Stomach (tissue), 9 donors: Measurements from ENCODE around the gene XPO6. TPM values are rescaled to one million over a fixed set of nuclear protein-coding genes. Genes with fewer than 3 reads are reported as not detected.

ENCODE experiments used
- DNase-seq, 2 donors: peaks; one replicate each; pipeline versions ENCODE4 v3.0.0 to v3.0.0-alpha.2; 2013 to 2019
- H3K27ac ChIP-seq, 5 donors: fragments of 200-600 bp in 4 of 5; sonication (generic) in 4 of 5; one replicate each; pipeline ENCODE4 v1.5.1; 2013 to 2019; ENCODE audit warnings: mild to moderate bottlenecking in 1 of 5, moderate library complexity in 1 of 5
- H3K27me3 ChIP-seq, 3 donors: fragments of 200-600 bp; sonication (generic); one replicate each; pipeline ENCODE4 v1.5.1; 2017 to 2019; ENCODE audit warnings: mixed run types in 1 of 3
- H3K36me3 ChIP-seq, 4 donors: fragments of 200-600 bp; sonication (generic); 1 replicate in 3 of 4; 2 replicates in 1 of 4; pipeline ENCODE4 v1.5.1; 2016 to 2019
- H3K4me1 ChIP-seq, 4 donors: fragments of 200-600 bp; sonication (generic); one replicate each; pipeline ENCODE4 v1.5.1; 2016 to 2019
- H3K4me3 ChIP-seq, 4 donors: fragments of 200-600 bp; sonication (generic) in 3 of 4; one replicate each; pipeline ENCODE4 v1.5.1; 2016 to 2019; ENCODE audit warnings: mild to moderate bottlenecking in 1 of 4
- H3K9me3 ChIP-seq, 4 donors: fragments of 200-600 bp; sonication (generic); one replicate each; pipeline ENCODE4 v1.5.1; 2016 to 2019
- EP300 ChIP-seq: sonication (generic); formaldehyde crosslinking; IDR thresholded peaks from one replicate; pipeline ENCODE4 v1.6.1; 2017; ENCODE audit warnings: antibody characterized with exemption
- POLR2A ChIP-seq, 4 donors: fragments of 450-650 bp; IDR thresholded peaks; one replicate each; pipeline ENCODE4 v1.6.1; 2016; ENCODE audit warnings: antibody characterized with exemption in 4 of 4, control low read depth in 2 of 4, mild to moderate bottlenecking in 1 of 4, moderate library complexity in 1 of 4
- POLR2AphosphoS5 ChIP-seq, 3 donors: sonication (generic); formaldehyde crosslinking; IDR thresholded peaks; one replicate each; pipeline ENCODE4 v1.6.1; 2016; ENCODE audit warnings: antibody characterized with exemption in 3 of 3
- WGBS, 5 donors: extraction: QIAGEN DNeasy Blood & Tissue Kit in 3 of 5; methylation state at CpG; one replicate each; pipeline versions ENCODE4 v1.1.5 to v1.1.7; 2013 to 2018; 5-methylcytosine and 5-hydroxymethylcytosine counted together
- intact Hi-C: fragments of 100-400 bp; cut with DNase I; formaldehyde crosslinking; loops from one replicate; pipeline ENCODE4 v1.15.1; 2023; ENCODE audit warnings: low total_unique reads
- polyA plus RNA-seq, 3 donors: library from polyadenylated mRNA; stranded (reverse); fragments of 200-250 nt; gene quantifications; one replicate each; pipeline ENCODE4 v1.2.3, GENCODE V29; 2013
- total RNA-seq, 5 donors: library from RNA; depleted of rRNA; stranded (reverse); fragments of >200 nt; gene quantifications; one replicate each; pipeline versions ENCODE4 v1.1.0 to v1.2.3, GENCODE V29; 2014 to 2016
- TF ChIP-seq, protein P1 (sequence below), 7 experiments: fragments of 450-650 bp in 4 of 7; fragments of 200-600 bp in 3 of 7; sonication (generic) in 3 of 7; IDR thresholded peaks; one replicate each; pipeline ENCODE4 v1.5.1; 2016 to 2019; ENCODE audit warnings: antibody characterized with exemption in 7 of 7, control low read depth in 2 of 7, mild to moderate bottlenecking in 1 of 7
- donor health status: healthy with polysubstance abuse.
- donor health status: Bipolar disorder and iron deficiency.
- donor health status: healthy.

The XPO6 gene
- total and polyA plus RNA-seq, 8 donors = 37.2 to 241 (median 85.2) TPM

DNA sequence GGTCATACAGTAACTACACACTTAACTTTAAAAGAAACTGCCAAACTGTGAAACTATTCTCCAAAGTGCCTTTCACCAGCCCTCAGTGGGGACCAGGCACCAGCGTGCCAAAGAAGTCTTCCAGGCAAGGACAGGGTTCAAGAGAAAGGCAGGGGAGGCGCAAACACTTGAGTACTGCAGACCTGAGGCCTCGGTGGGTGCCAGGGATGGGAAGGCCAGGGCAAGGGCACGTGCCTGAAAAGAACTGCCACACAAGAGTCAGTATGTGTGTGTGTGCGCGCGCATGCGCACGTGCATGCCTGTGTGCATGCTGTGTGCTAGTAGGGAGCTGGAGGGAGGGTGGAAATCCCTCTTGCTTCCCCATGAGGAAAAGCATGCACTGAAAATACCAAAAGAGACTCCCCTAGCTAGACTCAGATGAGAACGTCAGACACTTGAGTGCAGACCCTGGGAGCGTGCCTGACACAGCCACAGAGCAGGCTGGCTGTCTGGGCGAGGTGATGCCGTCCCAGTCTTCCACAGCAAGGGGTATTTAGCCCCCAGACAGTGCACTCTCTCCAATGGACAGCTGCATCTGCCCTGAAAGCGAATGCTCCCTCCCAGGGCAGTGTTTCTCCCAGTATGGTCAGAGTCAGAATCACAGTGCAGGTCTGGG is 108.1 kb downstream of the XPO6 start:
- Histone ChIP-seq H3K9me3 (no peaks in the 10 kb centered on the region), H3K4me3 (no peak overlapping the region), H3K27ac (no peak overlapping the region), H3K36me3 (peaks cover 93 to 100% (median 100%) of the 10 kb centered on the region in 4 donors), H3K4me1 (no peaks in the 10 kb centered on the region), H3K27me3 (no peaks in the 10 kb centered on the region)
- no peak for DNase-seq
- intact Hi-C loops = no loop called here
- TF ChIP-seq POLR2AphosphoS5 (IDR thresholded peaks at IDR 0.05) (no peak), EP300 (no peak), POLR2A (IDR thresholded peaks at IDR 0.05) (no peak)
- TF ChIP-seq, protein P1, sequence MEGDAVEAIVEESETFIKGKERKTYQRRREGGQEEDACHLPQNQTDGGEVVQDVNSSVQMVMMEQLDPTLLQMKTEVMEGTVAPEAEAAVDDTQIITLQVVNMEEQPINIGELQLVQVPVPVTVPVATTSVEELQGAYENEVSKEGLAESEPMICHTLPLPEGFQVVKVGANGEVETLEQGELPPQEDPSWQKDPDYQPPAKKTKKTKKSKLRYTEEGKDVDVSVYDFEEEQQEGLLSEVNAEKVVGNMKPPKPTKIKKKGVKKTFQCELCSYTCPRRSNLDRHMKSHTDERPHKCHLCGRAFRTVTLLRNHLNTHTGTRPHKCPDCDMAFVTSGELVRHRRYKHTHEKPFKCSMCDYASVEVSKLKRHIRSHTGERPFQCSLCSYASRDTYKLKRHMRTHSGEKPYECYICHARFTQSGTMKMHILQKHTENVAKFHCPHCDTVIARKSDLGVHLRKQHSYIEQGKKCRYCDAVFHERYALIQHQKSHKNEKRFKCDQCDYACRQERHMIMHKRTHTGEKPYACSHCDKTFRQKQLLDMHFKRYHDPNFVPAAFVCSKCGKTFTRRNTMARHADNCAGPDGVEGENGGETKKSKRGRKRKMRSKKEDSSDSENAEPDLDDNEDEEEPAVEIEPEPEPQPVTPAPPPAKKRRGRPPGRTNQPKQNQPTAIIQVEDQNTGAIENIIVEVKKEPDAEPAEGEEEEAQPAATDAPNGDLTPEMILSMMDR (IDR thresholded peaks at IDR 0.05) = no peak
- 90 to 97% (median 96%) methylated on average over 14 of the region's 14 CpGs for WGBS, 5 donors

DNA sequence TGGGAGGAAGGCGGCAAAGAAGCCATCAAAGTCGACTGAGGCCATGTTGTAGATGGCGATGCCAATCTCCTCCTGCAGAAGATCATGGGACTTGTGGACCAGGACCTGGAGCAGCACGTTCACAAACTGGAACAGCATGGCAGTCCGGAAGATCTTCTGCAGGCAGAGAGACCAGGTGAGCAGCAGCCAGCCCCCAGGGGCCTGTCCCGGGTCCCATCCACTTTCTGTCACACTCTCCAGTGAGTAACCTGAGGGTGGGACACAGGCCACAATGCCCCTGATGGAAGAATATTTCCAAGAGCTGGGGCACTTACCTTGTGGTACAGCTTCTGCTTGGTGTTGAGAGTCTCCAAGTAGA is 110.3 kb downstream of the XPO6 start:
- H3K9me3 ChIP-seq = no peaks in the 10 kb centered on the region
- H3K4me3 ChIP-seq = no peak overlapping the region
- DNase-seq = no peak
- H3K36me3 ChIP-seq = peaks cover 89 to 100% (median 100%) of the 10 kb centered on the region in 4 donors
- H3K27ac ChIP-seq = no peak overlapping the region
- WGBS, 5 donors = 88 to 100% (median 98%) methylated on average over 4 to 6 of the region's 6 CpGs
- no peaks in the 10 kb centered on the region for H3K4me1 ChIP-seq
- no peaks in the 10 kb centered on the region for H3K27me3 ChIP-seq
- TF ChIP-seq, protein P1 (IDR thresholded peaks at IDR 0.05) = no peak
- TF ChIP-seq EP300 (no peak), POLR2A (IDR thresholded peaks at IDR 0.05) (no peak)
- intact Hi-C loops = no loop called here

DNA sequence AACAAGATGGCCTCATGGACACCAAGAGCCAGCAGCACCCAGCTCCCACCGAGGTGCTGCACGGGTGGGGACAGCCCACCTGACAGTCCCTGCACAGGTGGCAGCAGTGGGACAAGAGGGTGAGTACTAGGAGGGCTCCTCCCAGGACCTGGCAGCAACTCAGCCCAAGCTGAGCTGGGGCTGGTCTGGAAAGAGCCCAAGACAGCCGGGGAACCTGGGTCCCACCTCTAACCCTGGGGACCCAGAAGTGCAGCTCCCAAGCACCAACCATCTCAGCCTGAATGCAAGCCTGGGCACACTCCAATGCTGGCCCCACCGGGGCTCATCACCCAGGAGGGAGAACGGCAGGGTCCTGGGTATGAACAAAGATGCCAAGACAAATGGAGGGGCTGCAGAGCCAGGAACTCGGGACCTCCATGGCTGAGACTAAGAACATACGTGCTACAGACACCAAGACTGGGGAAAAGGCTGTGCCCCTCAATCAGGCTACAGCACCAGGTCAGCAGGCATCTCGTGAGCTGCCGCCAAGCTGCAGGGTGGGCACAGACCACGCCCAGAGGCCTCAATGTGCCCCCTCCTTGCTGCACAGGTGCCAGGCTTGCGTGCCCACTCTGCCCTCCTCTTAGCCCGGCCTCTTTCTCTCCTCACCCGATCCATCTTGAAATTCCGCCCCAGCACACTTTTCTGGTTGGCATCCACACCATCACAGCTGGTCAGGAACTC is 110.8 kb downstream of the XPO6 start:
- Histone ChIP-seq H3K9me3 (no peaks in the 10 kb centered on the region), H3K27ac (no peak overlapping the region), H3K4me1 (no peaks in the 10 kb centered on the region), H3K27me3 (no peaks in the 10 kb centered on the region), H3K36me3 (peaks cover 84 to 100% (median 100%) of the 10 kb centered on the region in 4 donors), H3K4me3 (no peak overlapping the region)
- WGBS, 5 donors = 90 to 96% (median 96%) methylated on average over 9 to 14 of the region's 14 CpGs
- no peak for DNase-seq
- intact Hi-C loops = no loop called here
- TF ChIP-seq, protein P1 (IDR thresholded peaks at IDR 0.05) = no peak
- TF ChIP-seq POLR2AphosphoS5 (IDR thresholded peaks at IDR 0.05) (no peak), POLR2A (IDR thresholded peaks at IDR 0.05) (no peak), EP300 (no peak)

DNA sequence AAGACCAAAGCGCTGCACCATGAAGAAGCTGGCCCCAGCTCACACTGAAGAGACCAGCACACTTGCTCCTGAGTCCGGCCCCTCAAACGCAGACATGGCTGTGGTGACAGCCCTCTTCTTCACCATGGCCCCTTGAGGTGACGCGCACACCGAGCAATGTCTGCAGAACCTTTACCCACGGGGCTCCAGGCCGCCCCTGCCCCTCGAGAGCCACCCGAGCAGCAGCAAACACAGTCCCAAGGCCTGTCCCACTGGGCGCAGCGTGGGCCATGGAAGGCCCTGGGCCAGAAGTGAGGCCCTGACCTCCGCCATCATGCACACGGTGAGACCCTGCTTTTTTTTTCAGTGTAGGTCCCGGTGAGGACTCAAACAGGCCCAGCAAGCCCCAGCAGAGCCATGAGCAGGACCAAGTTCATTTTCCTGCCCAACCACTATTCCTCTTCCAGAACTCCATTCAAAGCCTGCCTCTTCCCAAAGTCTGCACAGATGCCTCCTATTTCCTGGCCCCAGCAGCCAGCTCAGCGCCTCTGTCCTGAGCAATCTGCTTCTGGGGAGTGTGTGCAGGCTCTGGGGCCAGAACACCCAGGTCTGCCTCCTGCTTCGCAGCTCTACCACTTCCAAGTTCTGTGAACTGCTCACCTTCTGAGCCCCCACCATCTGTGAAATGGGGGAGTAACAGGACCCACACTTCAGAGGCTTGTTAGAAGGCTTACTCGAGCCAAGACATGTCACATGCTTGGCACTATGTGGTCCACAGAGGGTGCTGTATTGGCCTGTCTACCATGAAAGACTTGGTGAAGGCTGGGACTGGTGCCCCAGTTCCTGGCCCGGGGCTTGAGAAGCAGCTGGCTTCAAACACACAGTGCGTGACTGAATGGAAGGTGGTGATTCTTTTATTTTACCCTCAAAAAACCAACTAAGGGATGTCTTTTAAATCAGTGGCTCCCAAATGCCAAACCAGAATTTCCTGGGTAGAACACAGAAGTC is 112.5 kb downstream of the XPO6 start:
- 93 to 96% (median 95%) methylated on average over 13 to 20 of the region's 20 CpGs for WGBS, 5 donors
- no peaks in the 10 kb centered on the region for H3K27me3 ChIP-seq
- H3K9me3 ChIP-seq = no peaks in the 10 kb centered on the region
- no peaks in the 10 kb centered on the region for H3K4me1 ChIP-seq
- intact Hi-C loops = no loop called here
- H3K36me3 ChIP-seq = peaks cover 67 to 92% (median 85%) of the 10 kb centered on the region in 4 donors
- no peak overlapping the region for H3K27ac ChIP-seq
- H3K4me3 ChIP-seq = no peak overlapping the region
- no peak for DNase-seq
- TF ChIP-seq POLR2AphosphoS5 (IDR thresholded peaks at IDR 0.05) (no peak), POLR2A (IDR thresholded peaks at IDR 0.05) (no peak), EP300 (no peak)
- TF ChIP-seq, protein P1 (IDR thresholded peaks at IDR 0.05) = no peak
